Brain microvascular endothelial cell (primary cell): Measurements from ENCODE around the gene AGBL5.
"Not testable (repeated sequence)": the region's sequence is repeated elsewhere in the genome, so short reads cannot be mapped to it uniquely, and the experiment has no call there.

ENCODE experiments used
- DNase-seq: peaks from one replicate; pipeline ENCODE4 v3.0.0-alpha.2; 2020
- H3K27ac ChIP-seq: fragments of 250-450 bp; sonication (Bioruptor Pico); 2 replicates; pipeline ENCODE4 v1.5.1; 2020; ENCODE audit warnings: mild to moderate bottlenecking, moderate library complexity
- H3K27me3 ChIP-seq: fragments of 250-450 bp; sonication (Bioruptor Pico); replicated peaks from 2 replicates; pipeline ENCODE4 v1.5.1; 2020; ENCODE audit warnings: mild to moderate bottlenecking
- H3K36me3 ChIP-seq: fragments of 250-450 bp; sonication (Bioruptor Pico); replicated peaks from 2 replicates; pipeline ENCODE4 v1.5.1; 2020; ENCODE audit warnings: mild to moderate bottlenecking
- H3K4me3 ChIP-seq: 2 replicates; pipeline ENCODE4 v1.5.1; 2011; ENCODE audit warnings: low read depth, mild to moderate bottlenecking, control low read depth, low read length, moderate library complexity
- in situ Hi-C: cut with HindIII; loops from 2 replicates; pipeline ENCODE4 v1.10.0; 2017; ENCODE audit warnings: low sequenced_read_pairs, low pct_ligation_motif_present
- TF ChIP-seq, protein P1 (sequence below): IDR thresholded peaks from 2 replicates; pipeline ENCODE4 v1.5.1; 2011; ENCODE audit warnings: low read depth, mild to moderate bottlenecking, moderate library complexity, low read length, control low read depth, inconsistent platforms; ENCODE audit errors: missing control alignments

The AGBL5 gene

DNA sequence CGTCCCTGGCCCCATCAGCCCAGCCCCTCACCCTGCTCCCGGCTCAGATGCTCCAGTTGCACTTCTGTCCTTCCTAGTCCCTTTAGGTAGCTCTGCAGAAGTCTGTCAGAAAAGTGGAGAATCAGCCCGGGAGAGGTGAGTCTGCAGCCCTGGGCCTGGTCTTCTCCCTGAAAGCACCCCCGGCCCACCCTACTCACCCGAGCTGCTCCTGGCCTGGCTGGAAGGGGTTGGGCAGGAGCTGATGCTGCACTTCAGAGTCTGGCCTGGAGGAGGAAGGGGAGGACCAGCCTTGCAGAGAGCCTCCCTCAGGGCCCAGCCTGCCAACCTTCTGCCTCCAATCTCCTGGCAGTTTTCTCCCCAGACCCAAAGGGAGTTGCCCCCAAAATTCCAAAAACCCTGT is 50.9 kb downstream of the AGBL5 start:
- no peaks in the 10 kb centered on the region for H3K27me3 ChIP-seq

DNA sequence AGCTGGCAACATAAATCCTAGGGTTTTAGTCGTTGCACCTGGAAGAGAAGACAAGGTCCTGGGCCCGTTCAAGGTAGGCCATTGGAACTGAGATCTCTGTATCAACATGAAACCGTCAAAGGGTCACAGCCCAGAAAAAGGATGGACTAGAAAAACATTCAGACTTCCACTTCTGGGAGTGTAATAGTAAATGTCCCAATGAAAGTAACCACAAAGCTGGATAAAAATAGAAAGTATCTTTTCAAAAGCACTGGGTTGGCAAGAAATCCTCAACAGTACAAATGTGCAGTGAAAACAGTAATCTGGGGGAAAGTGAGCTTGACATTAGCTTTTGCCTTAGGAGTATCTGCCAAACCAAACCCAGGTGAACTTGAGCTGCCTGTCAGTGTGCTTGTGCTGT is 54.5 kb downstream of the AGBL5 start:
- no peaks in the 10 kb centered on the region for H3K36me3 ChIP-seq
- no peaks in the 10 kb centered on the region for H3K27me3 ChIP-seq
- no peak overlapping the region for H3K4me3 ChIP-seq
- no peak for DNase-seq
- TF ChIP-seq, protein P1, sequence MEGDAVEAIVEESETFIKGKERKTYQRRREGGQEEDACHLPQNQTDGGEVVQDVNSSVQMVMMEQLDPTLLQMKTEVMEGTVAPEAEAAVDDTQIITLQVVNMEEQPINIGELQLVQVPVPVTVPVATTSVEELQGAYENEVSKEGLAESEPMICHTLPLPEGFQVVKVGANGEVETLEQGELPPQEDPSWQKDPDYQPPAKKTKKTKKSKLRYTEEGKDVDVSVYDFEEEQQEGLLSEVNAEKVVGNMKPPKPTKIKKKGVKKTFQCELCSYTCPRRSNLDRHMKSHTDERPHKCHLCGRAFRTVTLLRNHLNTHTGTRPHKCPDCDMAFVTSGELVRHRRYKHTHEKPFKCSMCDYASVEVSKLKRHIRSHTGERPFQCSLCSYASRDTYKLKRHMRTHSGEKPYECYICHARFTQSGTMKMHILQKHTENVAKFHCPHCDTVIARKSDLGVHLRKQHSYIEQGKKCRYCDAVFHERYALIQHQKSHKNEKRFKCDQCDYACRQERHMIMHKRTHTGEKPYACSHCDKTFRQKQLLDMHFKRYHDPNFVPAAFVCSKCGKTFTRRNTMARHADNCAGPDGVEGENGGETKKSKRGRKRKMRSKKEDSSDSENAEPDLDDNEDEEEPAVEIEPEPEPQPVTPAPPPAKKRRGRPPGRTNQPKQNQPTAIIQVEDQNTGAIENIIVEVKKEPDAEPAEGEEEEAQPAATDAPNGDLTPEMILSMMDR: no peak
- in situ Hi-C loops: loop anchor here (25.0 kb wide), 1 partner anchor 181 kb away; the partner anchor contains the start of genes DNAJC5G and TRIM54
- H3K27ac ChIP-seq: no peak overlapping the region

More for the DNA sequence above, 50.9 kb downstream of the AGBL5 start:
- DNase-seq: no peak
- Histone ChIP-seq H3K27ac (no peak overlapping the region), H3K4me3 (no peak overlapping the region), H3K36me3 (no peaks in the 10 kb centered on the region)
- in situ Hi-C loops: loop anchor here (25.0 kb wide), 1 partner anchor 185 kb away; the partner anchor contains the start of genes DNAJC5G and TRIM54
- TF ChIP-seq, protein P1: no peak

DNA sequence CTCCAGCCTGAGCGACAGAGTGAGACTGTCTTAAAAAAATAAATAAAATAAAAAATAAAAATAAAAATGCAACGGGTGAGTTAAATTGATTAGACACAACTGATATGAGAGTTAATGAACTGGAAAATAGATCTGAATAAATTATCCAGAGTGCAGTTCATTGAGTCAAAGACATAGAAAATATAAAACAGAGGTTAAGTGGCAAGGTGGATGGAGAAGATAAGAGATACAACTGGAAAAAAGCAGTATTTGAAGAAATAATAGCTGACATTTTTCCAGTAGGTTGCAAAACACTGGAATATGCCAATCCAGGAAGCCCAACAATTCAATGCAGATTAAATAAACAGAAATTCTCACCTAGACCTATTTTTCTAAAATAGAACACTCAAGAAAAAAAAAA is 56.8 kb downstream of the AGBL5 start:
- no peak for DNase-seq
- H3K27me3 ChIP-seq: no peaks in the 10 kb centered on the region
- no peak overlapping the region for H3K27ac ChIP-seq
- TF ChIP-seq, protein P1: no peak
- H3K36me3 ChIP-seq: no peaks in the 10 kb centered on the region
- H3K4me3 ChIP-seq: no peak overlapping the region
- in situ Hi-C loops: loop anchor here (25.0 kb wide), 1 partner anchor 179 kb away; the partner anchor contains the start of genes DNAJC5G and TRIM54

DNA sequence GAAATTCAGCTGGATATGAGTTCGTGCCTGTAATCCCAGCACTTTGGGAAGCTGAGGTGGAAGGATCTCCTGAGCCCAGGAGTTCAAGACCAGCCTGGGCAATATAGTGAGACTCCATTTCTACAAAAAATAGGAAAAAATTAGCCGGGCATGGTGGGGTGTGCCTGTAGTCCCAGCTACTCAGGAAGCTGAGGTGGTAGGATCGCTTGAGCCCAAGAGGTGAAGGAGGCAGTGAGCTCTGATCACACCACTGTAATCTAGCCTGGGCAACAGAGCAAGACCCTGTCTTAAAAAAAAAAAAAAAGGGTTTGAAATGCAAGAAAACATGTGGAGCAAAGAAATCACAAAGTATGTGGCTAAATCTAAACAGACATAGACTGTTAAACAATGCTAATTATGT is 57.6 kb downstream of the AGBL5 start:
- in situ Hi-C loops: loop anchor here (25.0 kb wide), 1 partner anchor 178 kb away; the partner anchor contains the start of genes DNAJC5G and TRIM54
- Histone ChIP-seq H3K27ac (no peak overlapping the region), H3K27me3 (no peaks in the 10 kb centered on the region), H3K4me3 (no peak overlapping the region), H3K36me3 (no peaks in the 10 kb centered on the region)
- no peak for DNase-seq
- TF ChIP-seq, protein P1: no peak

DNA sequence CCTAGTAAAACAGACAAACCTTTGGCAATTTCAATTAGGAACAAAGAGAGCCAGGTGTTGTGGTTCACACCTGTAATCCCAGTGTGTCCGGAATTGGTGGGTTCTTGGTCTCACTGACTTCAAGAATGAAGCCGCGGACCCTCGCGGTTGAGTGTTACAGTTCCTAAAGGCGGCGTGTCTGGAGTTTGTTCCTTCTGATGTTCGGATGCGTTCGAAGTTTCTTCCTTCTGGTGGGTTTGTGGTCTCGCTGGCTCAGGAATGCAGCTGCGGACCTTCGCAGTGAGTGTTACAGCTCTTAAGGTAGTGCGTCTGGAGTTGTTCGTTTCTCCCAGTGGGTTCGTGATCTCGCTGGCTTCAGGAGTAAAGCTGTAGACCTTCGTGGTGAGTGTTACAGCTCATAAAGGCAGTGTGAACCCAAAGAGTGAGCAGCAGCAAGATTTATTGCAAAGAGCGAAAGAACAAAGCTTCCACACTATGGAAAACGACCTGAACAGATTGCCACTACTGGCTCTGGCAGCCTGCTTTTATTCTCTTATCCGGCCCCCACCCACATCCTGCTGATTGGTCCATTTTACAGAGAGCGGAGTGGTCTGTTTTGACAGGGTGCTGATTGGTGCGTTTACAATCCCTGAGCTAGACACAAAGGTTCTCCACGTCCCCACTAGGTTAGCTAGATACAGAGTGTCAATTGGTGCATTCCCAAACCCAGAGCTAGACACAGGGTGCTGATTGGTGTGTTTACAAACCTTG is 59.3 kb downstream of the AGBL5 start:
- not testable (repeated sequence) for DNase-seq, H3K36me3 ChIP-seq, H3K27ac ChIP-seq, H3K27me3 ChIP-seq, H3K4me3 ChIP-seq
- in situ Hi-C loops: loop anchor here (25.0 kb wide), 1 partner anchor 177 kb away; the partner anchor contains the start of genes DNAJC5G and TRIM54

DNA sequence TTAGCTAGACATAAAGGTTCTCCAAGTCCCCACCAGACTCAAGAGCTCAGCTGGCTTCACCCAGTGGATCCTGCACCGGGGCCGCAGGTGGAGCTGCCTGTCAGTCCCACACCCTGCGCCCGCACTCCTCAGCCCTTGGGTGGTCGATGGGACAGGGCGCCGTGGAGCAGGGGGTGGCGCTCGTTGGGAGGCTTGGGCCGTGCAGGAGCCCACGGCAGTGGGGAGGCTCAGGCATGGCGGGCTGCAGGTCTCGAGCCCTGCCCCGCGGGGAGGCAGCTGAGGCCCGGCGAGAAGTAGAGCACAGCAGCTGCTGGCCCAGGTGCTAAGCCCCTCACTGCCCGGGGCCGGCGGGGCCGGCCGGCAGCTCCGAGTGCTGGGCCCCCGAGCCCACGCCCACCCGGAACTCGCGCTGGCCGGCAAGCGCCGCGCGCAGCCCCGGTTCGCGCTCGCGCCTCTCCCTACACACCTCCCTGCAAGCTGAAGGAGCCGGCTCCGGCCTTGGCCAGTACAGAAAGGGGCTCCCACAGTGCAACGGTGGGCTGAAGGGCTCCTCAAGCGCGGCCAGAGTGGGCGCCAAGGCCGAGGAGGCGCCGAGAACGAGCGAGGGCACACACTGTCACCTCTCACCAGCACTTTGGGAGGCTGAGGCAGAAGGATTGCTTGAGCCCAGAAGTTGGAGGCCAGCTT is 60.1 kb downstream of the AGBL5 start:
- H3K27me3 ChIP-seq, H3K27ac ChIP-seq, H3K36me3 ChIP-seq, DNase-seq, H3K4me3 ChIP-seq: not testable (repeated sequence)
- in situ Hi-C loops: loop anchor here (25.0 kb wide), 1 partner anchor 176 kb away; the partner anchor contains the start of genes DNAJC5G and TRIM54
